K562 (cell line): ENCODE measurements around the gene PUDP. TPM values are rescaled to one million over a fixed set of nuclear protein-coding genes. Genes with fewer than 3 reads are reported as not detected.

Experiments used
- BHLHE40 ChIP-seq: IDR thresholded peaks from 2 replicates; pipeline ENCODE4 v1.6.1; 2011; ENCODE audit warnings: low read length, improper control_type of control experiment
- CHD4 ChIP-seq: fragments of 200-600 bp; sonication (generic); IDR thresholded peaks from 3 replicates; pipeline ENCODE4 v1.6.1; 2012; ENCODE audit warnings: low read depth, mild to moderate bottlenecking, mixed read lengths, low read length, inconsistent platforms; ENCODE audit not compliant: insufficient read depth, insufficient replicate concordance, poor library complexity, severe bottlenecking
- GABPB1 ChIP-seq: sonication (generic); formaldehyde crosslinking; IDR thresholded peaks from 2 replicates; pipeline ENCODE4 v1.8.0; 2022; ENCODE audit warnings: mild to moderate bottlenecking, missing genetic modification reagents
- HBP1 ChIP-seq: fragments of 450-650 bp; formaldehyde crosslinking; IDR thresholded peaks from 2 replicates; pipeline ENCODE4 v1.4.0; 2022; ENCODE audit warnings: missing genetic modification characterization
- MLX ChIP-seq, 2 experiments: fragments of 450-650 bp in 1 of 2; sonication (generic) in 1 of 2; formaldehyde crosslinking; conservative IDR thresholded peaks; 2 replicates each; pipeline versions ENCODE4 v1.4.0 to v1.8.1; 2020 to 2022; ENCODE audit warnings: mild to moderate bottlenecking in 1 of 2, missing genetic modification reagents in 1 of 2
- MYBL2 ChIP-seq, 2 experiments: fragments of 450-650 bp in 1 of 2; sonication (generic) in 1 of 2; formaldehyde crosslinking in 1 of 2; IDR thresholded peaks; 2 replicates each; pipeline versions ENCODE4 v1.6.1 to v1.8.1; 2017 to 2022; ENCODE audit warnings: borderline replicate concordance in 1 of 2, inconsistent platforms in 1 of 2, low read depth in 1 of 2, mild to moderate bottlenecking in 1 of 2, missing genetic modification reagents in 1 of 2, moderate library complexity in 1 of 2
- PATZ1 ChIP-seq: fragments of 250-450 bp; sonication (Bioruptor Pico); IDR thresholded peaks from 2 replicates; pipeline ENCODE4 v1.5.0; 2020; ENCODE audit warnings: mild to moderate bottlenecking, borderline replicate concordance
- RBM17 ChIP-seq: fragments of 200-400 bp; formaldehyde crosslinking; IDR thresholded peaks from 2 replicates; pipeline ENCODE4 v1.6.1; 2017; ENCODE audit warnings: low read depth, mild to moderate bottlenecking, low read length, borderline replicate concordance
- ZC3H11A ChIP-seq: IDR thresholded peaks from 2 replicates; pipeline ENCODE4 v1.6.1; 2012; ENCODE audit warnings: low read depth, low read length, improper control_type of control experiment
- ZC3H8 ChIP-seq: fragments of 450-650 bp; IDR thresholded peaks from 2 replicates; pipeline ENCODE4 v1.6.1; 2017
- ZNF583 ChIP-seq: fragments of 250-450 bp; sonication (Bioruptor Pico); IDR thresholded peaks from 2 replicates; pipeline ENCODE4 v1.4.0; 2020
- ZNF609 ChIP-seq: sonication (generic); formaldehyde crosslinking; IDR thresholded peaks from 2 replicates; pipeline ENCODE4 v1.8.1; 2023; ENCODE audit warnings: missing genetic modification reagents, mild to moderate bottlenecking, borderline replicate concordance
- ZNF696 ChIP-seq: fragments of 250-450 bp; sonication (Bioruptor Pico); conservative IDR thresholded peaks from 2 replicates; pipeline ENCODE4 v1.4.0; 2020; ENCODE audit warnings: mild to moderate bottlenecking, moderate library complexity
- polyA plus RNA-seq, 8 experiments: library from polyadenylated mRNA; depleted of rRNA in 4 of 8; stranded (reverse) in 5 of 8; unstranded in 3 of 8; fragments of >200 nt; fragmentation: Nextera tagmentation in 2 of 8; fragmentation: Illumina TruSeq in 1 of 8; extraction: Ambion mirVana in 2 of 8; extraction: Trizol in 1 of 8; gene quantifications; 2 replicates each; pipeline versions ENCODE4 v1.2.1 to v1.2.3, GENCODE V29; 2011 to 2014; ENCODE audit warnings: inconsistent platforms in 1 of 8, missing spikeins in 1 of 8
- total RNA-seq, 7 experiments: library from RNA; depleted of rRNA in 6 of 7; stranded (reverse); fragments of >200 nt in 6 of 7; fragmentation: Illumina TruSeq in 2 of 7; extraction: Trizol in 2 of 7; gene quantifications; 2 replicates each; pipeline versions ENCODE4 v1.2.1 to v1.2.3, GENCODE V29; 2011 to 2021; ENCODE audit warnings: low replicate concordance in 1 of 7
- TF ChIP-seq, protein P1 (sequence below): IDR thresholded peaks from 2 replicates; pipeline ENCODE4 v1.6.1; 2014; ENCODE audit warnings: antibody characterized with exemption

PUDP gene
- total and polyA plus RNA-seq, 9 of the 15 experiments (the other 6 are each of a cell fraction or from before 2014, with no cell fraction given): 13.6 to 63.0 (median 29.2) TPM

DNA sequence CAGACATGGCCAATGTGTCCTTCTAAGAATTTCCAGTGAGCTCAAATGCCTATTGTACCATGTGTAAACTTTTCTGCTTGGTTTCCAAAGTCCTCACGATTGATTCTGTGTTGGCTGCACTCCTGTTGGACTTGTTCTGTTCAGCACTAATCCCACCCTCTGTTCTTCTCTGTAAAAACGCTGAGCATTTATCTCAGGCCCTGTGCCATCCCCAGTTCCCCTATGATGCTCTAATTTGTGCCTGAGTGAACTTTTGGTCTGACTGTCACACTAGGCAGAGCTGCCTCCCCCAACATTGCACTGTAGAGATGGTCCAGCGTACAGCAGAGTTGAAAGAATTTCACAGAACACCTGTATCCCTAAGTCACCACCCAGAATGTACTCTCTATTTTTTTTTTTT, 76.6 kb downstream of the PUDP start (continued):
- TF ChIP-seq RBM17: no peak
- TF ChIP-seq BHLHE40: no peak
- TF ChIP-seq, protein P1, sequence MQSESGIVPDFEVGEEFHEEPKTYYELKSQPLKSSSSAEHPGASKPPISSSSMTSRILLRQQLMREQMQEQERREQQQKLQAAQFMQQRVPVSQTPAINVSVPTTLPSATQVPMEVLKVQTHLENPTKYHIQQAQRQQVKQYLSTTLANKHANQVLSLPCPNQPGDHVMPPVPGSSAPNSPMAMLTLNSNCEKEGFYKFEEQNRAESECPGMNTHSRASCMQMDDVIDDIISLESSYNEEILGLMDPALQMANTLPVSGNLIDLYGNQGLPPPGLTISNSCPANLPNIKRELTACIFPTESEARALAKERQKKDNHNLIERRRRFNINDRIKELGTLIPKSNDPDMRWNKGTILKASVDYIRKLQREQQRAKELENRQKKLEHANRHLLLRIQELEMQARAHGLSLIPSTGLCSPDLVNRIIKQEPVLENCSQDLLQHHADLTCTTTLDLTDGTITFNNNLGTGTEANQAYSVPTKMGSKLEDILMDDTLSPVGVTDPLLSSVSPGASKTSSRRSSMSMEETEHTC: no peak
- no peak for TF ChIP-seq PATZ1 (CRISPR knock-in tag)
- no peak for TF ChIP-seq MYBL2 (IDR thresholded peaks at IDR 0.05; ENCODE audit: low read depth)
- TF ChIP-seq MYBL2 (CRISPR knock-in tag; IDR thresholded peaks at IDR 0.05; ENCODE audit: borderline replicate concordance): no peak
- TF ChIP-seq ZC3H8: no peak
- no peak for TF ChIP-seq ZNF609 (CRISPR knock-in tag)
- TF ChIP-seq MLX (CRISPR knock-in tag; conservative IDR thresholded peaks at IDR 0.05): no peak
- TF ChIP-seq HBP1 (CRISPR knock-in tag): no peak
- no peak for TF ChIP-seq ZC3H11A
- no peak for TF ChIP-seq ZNF696
- no peak for TF ChIP-seq ZNF583 (CRISPR knock-in tag)
- TF ChIP-seq GABPB1 (CRISPR knock-in tag): no peak
- TF ChIP-seq CHD4: no peak
